AG04450 (cell line): ENCODE data around the gene UROS. TPM values are rescaled to one million over a fixed set of nuclear protein-coding genes. Genes with fewer than 3 reads are reported as not detected.

Experiments used
- CTCF ChIA-PET: fragments of 300-600, 350-600 bp; formaldehyde crosslinking; extraction: SDS; loops from one replicate; lab custom pipeline; 2022; ENCODE audit warnings: antibody characterized with exemption, inconsistent platforms; lab: Charles Lee
- POLR2A ChIA-PET: fragments of 350-600 bp; formaldehyde crosslinking; extraction: SDS; loops from one replicate; lab custom pipeline; 2021; ENCODE audit warnings: antibody characterized with exemption, inconsistent platforms; lab: Yijun Ruan, JAX
- DNase-seq: peaks from one replicate; pipeline ENCODE4 v3.0.0-alpha.2; 2011; ENCODE audit warnings: low read depth, low spot score
- H3K27ac ChIP-seq: one replicate; pipeline ENCODE4 v1.5.1; 2012; ENCODE audit warnings: low read depth, low read length, control low read depth
- H3K27me3 ChIP-seq: one replicate; pipeline ENCODE4 v1.6.0; 2012; ENCODE audit warnings: low read length; ENCODE audit not compliant: control insufficient read depth, insufficient read depth
- H3K4me3 ChIP-seq: 2 replicates; pipeline ENCODE4 v1.5.1; 2011; ENCODE audit warnings: mild to moderate bottlenecking, low read depth, low read length, control low read depth
- H3K9me3 ChIP-seq: 2 replicates; pipeline ENCODE4 v1.5.1; 2012; ENCODE audit warnings: low read length; ENCODE audit not compliant: control insufficient read depth, insufficient read depth
- polyA plus RNA-seq: library from polyadenylated mRNA; depleted of rRNA; stranded (reverse); fragments of >200 nt; gene quantifications from 2 replicates; pipeline ENCODE4 v1.2.3, GENCODE V29; 2011
- TF ChIP-seq, protein P1 (sequence below): IDR thresholded peaks from 2 replicates; pipeline ENCODE4 v1.5.1; 2011; ENCODE audit warnings: low read depth, low read length, control low read depth, inconsistent platforms

Gene UROS
- polyA plus RNA-seq, 1 experiment: 65.9 TPM

DNA sequence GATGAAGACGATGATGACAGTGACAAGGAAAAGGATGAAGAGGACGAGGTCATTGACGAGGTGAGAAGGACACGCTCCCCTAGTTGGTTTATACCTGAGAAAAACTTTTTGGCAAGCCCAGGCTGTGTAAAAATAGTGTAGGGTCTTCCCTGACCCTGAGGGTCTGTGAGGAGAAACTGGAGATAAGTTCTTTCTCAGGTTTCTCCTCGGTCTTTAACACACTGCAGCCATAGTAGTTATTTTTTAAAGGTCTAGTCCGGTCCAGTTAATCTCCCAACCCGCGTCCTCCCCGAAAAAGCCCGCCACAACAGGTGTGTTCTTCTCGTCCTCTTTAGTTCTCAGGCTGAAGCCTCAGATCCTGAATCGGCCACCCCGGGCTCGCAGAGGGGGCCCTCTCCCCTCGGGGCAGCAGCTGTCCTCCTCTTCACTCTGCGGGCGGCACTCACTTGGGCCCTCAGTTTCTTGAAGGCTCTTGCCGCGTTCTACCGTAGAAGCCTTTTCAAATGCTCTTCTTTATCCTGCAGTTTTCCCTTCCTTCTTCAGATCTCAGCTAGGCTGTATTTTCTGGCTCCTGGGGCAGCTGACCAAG lies 699 bp upstream of the UROS start:
- no peak for DNase-seq
- TF ChIP-seq, protein P1, sequence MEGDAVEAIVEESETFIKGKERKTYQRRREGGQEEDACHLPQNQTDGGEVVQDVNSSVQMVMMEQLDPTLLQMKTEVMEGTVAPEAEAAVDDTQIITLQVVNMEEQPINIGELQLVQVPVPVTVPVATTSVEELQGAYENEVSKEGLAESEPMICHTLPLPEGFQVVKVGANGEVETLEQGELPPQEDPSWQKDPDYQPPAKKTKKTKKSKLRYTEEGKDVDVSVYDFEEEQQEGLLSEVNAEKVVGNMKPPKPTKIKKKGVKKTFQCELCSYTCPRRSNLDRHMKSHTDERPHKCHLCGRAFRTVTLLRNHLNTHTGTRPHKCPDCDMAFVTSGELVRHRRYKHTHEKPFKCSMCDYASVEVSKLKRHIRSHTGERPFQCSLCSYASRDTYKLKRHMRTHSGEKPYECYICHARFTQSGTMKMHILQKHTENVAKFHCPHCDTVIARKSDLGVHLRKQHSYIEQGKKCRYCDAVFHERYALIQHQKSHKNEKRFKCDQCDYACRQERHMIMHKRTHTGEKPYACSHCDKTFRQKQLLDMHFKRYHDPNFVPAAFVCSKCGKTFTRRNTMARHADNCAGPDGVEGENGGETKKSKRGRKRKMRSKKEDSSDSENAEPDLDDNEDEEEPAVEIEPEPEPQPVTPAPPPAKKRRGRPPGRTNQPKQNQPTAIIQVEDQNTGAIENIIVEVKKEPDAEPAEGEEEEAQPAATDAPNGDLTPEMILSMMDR: no peak
- POLR2A ChIA-PET: interaction anchor here (0.6 to 1.3 kb wide), 2 partner anchors 15 to 34 kb away, joined by 3 to 6 read pairs; no protein-coding TSS in a partner anchor
- Histone ChIP-seq H3K9me3 (no peaks in the 10 kb centered on the region), H3K27me3 (no peaks in the 10 kb centered on the region), H3K27ac (peak overlapping the region; percentile 97), H3K4me3 (peak overlapping the region; percentile 96)
- CTCF ChIA-PET: no interaction called here

GRCh38 chr10:125820701-125821100 lies 2.4 kb downstream of the UROS start:
- Histone ChIP-seq H3K9me3 (no peaks in the 10 kb centered on the region), H3K27ac (no peak overlapping the region), H3K27me3 (no peaks in the 10 kb centered on the region), H3K4me3 (no peak overlapping the region)
- ChIA-PET CTCF (no interaction called here), POLR2A (no interaction called here)
- TF ChIP-seq, protein P1: no peak
- DNase-seq: no peak

- Histone ChIP-seq H3K4me3 (no peak overlapping the region), H3K27ac (no peak overlapping the region), H3K27me3 (no peaks in the 10 kb centered on the region), H3K9me3 (no peaks in the 10 kb centered on the region)
- POLR2A ChIA-PET: no interaction called here
- CTCF ChIA-PET: interaction anchor here (0.6 to 1.0 kb wide), 2 partner anchors 14 to 1270 kb away, joined by 3 to 4 read pairs; no protein-coding TSS in a partner anchor
- DNase-seq: no peak
- TF ChIP-seq, protein P1: no peak
Observed at GRCh38 chr10:125817337-125817946, 5.6 kb downstream of the UROS start.

- POLR2A ChIA-PET: no interaction called here
- Histone ChIP-seq H3K27ac (no peak overlapping the region), H3K27me3 (no peaks in the 10 kb centered on the region), H3K9me3 (no peaks in the 10 kb centered on the region), H3K4me3 (no peak overlapping the region)
- DNase-seq: no peak
- CTCF ChIA-PET: no interaction called here
- TF ChIP-seq, protein P1: no peak
Observed at GRCh38 chr10:125816548-125816947, 6.5 kb downstream of the UROS start.

- Histone ChIP-seq H3K27me3 (no peaks in the 10 kb centered on the region), H3K9me3 (no peaks in the 10 kb centered on the region), H3K4me3 (no peak overlapping the region), H3K27ac (no peak overlapping the region)
- ChIA-PET POLR2A (no interaction called here), CTCF (no interaction called here)
- TF ChIP-seq, protein P1: no peak
- no peak for DNase-seq
Observed at GRCh38 chr10:125815764-125816163, 7.3 kb downstream of the UROS start.
